ENCODE results near the gene DRGX.

The DRGX gene

DNA sequence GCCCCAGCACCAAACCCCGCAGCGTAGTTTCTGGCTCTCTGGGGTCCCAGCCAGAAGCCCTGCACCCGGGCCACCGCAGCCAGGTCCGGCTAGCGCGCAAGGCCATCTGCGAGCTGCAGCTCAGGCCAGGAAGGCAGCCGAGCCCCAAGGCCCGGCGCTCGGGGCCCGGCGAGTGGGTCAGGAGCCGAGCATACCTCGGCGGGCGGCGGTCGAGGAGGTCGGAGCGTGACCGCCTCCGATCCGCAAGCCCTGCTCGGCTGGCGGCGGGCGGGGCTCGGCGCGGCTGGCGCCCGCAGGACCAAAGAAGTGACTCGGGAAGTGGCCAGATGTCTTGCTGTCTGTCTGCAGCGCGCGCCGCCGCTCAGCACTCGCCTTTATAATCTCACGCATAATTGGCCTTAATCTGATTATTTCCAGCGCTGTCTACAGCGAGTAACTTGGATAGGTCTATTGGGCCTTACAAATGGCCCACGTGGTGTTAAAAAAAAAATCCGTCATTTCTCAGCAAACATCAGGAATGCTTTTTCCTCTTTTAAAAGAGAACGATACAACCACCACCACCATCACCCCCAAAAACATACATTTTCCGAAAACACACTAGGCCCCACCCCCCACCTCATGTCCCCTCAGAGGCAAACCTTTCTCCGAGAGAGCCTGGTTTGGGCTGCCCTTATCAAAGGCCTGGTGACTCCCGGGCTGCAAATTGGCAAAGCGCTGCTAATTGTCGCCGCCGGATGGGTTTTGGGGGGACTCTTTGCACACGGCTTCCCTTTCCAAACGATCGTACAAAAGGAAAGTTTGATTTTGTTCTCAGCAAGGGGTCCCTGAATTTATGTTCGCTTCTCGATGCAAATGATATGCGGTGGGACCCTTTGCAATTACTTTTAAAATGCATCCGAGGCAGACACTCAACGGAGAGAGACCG, at the start of gene DRGX:
Gene DRGX, minus strand, starts transcription at position 349 of the 925 bp plus-strand sequence. CDS start 649 bp downstream, outside the sequence.
- no peak for DNase-seq (ENCODE audit: low read depth in 3 of 3)

DNA sequence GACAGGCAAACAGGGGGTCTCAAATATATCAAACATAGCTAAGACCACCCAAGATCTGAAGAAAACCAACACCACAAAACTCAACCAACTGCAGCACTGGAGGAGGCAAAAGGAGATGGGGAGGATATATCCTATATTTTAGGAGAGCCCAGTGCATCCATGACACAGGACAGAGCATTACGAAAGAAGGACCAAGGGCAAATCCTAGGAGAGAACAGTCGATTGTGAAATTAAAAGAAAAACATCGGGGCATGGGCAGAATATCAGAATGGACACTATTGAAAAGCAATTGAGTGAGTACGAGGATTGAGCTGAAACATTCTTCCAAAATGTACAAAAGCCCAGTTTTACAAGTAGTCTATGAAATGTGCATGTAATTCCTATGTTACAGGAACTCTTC, 48.5 kb upstream of the DRGX start:
- DNase-seq (ENCODE audit: low read depth in 3 of 3), result no peak

DNA sequence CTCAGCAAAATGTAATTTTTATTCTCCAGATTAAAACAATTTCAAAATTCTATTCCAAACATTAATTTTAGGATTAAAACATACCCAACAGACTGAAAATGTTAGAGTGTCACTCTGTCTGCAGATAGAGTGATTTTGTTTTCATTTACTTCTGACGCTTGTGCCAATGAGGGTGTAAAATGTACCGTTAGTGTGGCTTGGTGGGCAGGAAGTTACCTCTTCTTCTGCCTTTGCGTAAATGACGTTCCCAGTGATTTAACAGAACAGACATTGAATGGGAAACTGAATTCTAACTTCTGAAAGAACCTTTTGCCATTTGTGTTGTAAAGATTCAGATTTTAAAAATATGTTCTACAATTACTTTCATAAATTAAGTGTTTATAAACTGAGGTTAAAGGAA, 47.0 kb upstream of the DRGX start:
- DNase-seq (ENCODE audit: low read depth in 3 of 3), result no peak

DNA sequence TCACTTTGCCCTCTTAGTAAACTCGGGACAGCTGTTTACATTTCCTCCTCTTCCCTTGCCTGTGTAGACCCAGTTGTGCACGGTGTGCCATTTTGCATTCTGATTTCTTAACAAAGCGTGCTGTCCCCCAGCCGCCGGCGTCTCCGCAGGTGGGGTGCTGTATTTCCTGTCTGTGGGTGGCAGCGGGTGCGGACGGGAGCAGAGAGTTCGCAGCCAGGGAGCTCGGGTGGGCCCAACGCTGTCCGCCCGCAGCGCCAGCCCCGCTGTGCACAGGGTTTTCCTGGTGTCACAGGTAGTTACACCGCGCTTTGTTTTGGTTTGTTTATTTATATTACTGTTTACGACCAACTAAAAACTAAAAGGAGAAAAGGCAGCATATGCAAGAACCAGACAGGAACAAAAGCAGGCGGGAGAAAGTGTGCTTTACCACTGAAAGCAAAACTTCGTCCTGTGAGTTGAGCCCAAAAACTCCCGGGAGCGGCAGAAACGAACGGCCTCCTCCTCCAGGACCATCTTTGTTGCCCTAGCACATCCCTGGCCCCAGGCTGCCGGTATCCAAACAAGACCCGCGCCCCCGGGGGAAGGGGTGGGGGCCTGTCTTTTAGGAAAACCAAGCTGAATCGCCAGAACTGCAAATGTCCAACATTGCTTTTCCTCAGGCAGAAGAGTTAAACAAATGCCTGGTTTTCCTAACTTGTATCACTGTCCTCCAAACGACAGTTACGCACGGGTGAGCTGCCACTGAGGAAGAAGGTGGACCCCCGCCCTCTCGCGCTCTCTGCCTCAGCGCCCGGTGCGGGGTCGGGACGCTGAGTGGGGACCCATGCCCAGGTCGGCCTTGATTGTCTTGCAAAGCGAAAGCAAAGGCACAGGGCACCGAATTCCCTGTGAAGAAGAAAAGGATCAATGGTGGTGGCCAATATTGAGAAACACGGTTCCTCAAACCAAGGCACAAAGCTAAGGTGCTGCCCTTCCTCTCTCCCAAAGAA, 45.9 kb upstream of the DRGX start:
- no peak for DNase-seq (ENCODE audit: low read depth in 3 of 3)

DNA sequence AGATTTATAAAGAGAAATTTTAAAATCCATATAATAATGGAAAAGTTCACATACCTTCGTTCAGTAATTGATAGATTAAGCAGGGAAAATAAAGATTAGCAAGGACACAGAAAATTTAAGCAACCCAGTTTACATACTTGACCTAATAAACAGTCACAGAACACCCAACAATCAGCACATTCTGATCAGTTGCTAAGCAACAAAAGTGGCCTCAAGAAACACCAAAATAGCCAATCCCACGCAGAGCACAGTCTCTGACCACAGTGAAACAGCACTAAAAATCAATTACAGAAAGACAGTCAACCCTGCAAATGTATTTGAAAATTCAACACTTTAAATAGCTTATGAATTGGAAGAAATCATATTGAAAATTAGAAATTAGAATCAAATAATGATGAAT, 39.3 kb upstream of the DRGX start:
- no peak for DNase-seq (ENCODE audit: low read depth in 3 of 3)

DNA sequence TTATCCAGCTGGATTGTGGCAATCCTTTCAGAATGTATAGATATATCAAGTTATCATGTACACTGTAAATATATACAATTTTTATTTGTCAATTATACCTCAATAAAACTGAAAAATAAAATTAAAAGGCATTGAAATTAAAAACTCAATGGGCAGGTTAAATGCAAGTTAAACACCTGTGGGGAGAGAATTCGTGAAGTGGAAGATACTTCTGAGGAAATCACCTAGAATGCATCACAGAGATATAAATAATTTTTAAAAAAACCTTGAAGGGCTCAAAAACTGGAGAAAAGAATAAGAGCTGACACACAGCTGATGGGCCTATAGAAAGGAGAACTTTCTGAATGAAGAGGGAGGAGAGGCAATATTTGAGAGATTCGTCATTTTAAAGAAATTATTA, 37.2 kb upstream of the DRGX start:
- DNase-seq (ENCODE audit: low read depth in 3 of 3), result no peak

DNA sequence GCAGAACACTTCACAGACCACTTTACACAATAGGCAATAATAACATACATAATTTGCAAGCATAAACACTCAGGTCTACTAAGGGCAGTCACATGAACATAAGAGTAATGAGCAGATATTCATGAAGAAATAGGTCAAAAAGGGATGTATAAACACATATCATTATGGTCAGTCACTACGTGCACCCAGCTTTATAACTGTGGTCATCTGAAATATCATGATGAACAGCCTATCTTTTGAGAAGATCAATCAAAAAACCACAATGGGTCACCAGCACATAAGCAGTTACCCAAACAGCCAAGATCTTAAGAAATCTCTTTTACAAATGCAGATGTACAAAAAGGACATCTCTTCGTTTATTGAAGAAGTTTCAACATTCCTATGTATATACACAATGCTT, 35.5 kb upstream of the DRGX start:
- DNase-seq (ENCODE audit: low read depth in 3 of 3), result no peak

DNA sequence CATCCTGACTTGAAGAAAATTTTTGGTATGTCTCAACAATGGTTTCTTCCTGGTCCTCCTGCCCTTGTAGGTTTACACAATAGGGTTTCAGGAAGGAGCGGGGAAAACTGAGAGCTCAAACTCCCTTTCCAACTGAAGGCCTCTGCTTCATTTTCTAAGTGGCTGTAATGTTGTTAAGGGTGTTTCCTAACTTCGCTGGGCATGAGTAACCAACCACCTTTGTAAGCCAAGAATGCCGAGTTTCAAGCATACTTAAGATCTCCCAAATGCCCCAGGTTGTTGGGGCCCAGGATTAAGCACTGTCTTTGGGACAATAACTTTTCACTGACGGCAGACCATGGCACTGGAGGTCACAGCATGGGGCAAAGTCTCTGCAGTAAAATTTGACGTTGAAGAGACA, 33.6 kb upstream of the DRGX start:
- no peak for DNase-seq (ENCODE audit: low read depth in 3 of 3)

DNA sequence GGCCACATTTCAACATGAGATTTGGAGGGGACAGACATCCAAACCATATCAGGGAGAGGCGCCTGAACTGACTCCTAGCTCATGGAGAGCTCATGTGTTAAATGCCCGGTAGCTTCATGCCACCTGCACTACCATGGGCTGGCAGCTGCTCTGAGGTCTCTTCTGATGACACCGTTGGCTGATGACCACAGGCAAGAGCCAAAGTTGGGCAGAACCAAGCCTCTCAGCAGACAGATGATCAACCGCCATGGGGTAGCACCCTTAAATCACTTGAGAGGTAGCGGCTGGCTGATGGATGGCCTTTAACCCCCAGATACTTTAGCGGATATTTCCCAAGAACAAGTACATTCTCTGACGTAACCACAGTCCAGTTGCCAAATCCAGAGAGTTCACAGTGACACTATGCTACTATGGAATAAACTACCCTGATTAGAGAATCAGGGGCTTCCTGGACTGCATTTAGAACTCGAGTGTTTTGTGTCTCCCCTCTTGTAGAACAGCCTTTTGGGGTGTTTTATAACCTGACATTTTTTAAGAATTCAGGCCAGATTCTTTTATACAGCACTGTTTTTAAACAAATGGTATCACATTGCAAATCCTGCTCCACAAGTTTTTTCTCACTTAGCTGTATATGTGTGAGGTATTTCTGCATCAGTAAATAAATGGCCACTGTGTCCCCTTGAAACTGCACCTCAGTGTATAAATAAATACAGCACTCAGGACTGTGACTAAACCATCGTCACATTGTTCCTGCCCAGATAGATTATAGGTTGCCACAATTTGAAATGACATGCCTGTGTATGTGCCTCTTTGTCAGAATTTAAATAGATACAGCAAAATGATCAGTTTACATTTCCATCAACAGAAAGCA, 30.8 kb upstream of the DRGX start:
- no peak for DNase-seq (ENCODE audit: low read depth in 3 of 3)

DNA sequence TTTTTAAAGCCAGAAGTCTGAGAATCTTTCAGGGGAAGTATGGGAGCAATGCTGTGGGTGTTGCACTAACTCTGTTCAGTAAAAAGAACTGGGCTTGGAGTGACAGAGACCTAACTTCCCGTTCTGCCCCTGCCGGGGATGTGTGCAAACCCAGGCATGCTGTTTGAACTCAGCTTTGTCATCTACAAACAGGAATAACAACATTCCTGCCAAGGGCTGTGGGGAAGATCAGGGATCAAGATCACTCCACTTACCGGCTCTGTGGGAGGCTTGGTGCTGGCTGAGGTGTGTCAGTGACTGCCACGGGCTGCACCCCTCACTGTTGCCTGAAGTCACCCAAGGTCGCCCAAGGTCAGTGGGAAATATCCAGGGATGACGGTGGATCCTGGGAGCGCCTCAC, 23.1 kb upstream of the DRGX start:
- DNase-seq (ENCODE audit: low read depth in 3 of 3), result no peak

DNA sequence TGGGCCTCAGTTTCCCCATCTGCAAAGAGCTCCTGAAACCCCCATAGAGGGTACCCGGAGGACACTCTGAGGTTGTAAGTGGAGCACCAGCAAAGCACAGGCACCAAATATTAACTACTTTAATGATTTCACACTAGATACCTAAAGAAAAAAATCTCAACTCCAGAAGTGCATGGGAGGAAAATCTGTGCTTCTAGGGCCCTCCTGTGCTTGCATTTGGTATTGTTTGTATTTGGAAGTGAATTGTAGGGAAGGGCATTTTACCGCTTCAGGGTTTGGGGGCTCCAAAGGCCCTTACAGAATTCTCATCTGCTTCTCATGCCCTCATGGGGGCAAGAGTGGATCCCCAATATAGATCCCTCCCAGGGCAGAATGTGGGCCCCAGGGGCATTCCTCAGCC, 22.4 kb upstream of the DRGX start:
- DNase-seq (ENCODE audit: low read depth in 3 of 3), result no peak

DNA sequence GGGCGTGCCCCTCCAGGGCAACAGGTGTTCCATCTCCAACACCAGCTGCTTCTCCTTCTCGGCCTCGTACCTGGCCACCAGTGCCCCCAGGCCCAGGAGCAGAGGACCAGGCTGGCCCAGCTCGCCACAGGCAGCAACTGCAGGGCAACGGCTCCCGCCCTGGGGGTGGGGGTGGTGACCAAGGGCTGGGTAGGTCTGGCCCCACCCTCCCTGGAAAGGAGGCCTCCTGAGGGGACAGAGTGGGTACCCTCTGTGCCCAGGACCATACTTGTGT, 22.1 kb upstream of the DRGX start:
- DNase-seq (ENCODE audit: low read depth in 3 of 3), result no peak

DNA sequence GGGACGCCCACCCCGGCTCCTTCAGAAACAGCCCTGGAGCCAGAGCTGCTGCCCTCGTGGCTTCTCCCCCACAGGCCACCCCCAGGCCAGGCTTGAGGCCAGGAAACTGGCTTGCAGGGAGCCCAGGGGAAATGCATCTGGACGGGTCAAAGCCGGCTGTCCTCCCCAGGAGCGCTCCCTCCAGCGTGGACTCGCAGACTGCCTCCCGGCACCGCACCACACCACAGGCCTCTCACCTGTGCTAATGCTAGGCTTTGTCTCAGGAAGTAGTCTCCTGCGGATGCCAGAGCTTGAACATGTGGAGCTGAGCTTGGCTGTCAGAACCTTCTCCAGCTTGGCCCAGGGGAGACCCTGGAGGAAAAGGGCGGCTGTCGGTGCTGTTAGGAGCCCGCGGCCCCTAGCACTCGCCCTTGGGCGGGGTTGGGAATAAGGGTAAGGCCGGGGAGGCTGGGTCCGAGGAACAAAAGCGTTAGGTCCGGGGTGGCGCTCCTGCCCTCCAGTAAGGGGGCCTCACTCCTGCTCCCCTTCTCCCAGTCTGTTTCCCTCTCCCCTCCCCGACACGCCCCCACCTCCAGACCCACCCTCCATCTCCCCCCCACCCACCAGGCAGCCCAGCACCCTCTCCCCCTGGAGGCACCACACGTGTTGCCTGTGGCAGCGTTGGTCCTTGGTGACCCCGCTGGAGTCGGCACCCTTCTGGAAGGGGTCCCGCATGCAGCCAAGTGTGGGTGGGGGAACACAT, 21.6 kb upstream of the DRGX start:
- DNase-seq (ENCODE audit: low read depth in 3 of 3), result no peak

DNA sequence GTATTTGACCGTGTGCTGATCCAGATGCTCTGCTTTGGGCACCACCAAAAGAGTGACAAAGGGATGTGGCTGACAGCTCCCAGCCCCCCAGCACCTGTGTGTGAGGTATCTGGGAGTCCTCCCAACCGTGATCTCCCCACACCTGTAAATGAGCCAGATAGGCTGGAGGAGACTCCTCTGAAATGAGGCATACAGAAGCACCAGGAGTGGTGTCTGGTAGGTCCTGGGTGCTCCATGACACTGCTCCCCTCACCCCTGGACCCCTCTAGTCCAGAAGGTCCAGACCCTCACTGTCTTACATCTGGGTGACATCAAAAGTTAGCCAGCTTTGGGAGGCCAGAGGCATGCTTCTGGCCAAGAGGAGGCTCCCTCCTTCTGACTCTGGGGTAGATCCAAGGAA, 20.0 kb upstream of the DRGX start:
- no peak for DNase-seq (ENCODE audit: low read depth in 3 of 3)

DNA sequence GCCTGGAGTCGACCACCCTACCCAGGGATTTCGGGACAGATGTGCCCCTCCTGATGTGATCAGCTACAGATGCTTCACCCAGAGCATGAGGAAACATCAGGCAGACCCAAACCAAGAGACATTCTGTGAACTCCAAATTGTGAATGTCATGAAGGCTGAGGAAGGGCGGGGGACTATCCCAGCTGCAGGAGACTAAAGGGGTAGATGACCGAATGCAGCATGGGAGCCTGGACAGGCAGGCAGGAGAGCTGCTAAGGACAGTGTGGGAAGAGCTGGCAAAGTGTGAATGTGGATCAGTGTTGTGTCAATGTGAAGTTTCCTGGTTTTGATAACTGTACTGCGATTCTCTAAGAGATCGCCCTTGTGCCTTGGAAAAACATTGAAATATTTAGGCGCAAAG, 19.2 kb upstream of the DRGX start:
- no peak for DNase-seq (ENCODE audit: low read depth in 3 of 3)

DNA sequence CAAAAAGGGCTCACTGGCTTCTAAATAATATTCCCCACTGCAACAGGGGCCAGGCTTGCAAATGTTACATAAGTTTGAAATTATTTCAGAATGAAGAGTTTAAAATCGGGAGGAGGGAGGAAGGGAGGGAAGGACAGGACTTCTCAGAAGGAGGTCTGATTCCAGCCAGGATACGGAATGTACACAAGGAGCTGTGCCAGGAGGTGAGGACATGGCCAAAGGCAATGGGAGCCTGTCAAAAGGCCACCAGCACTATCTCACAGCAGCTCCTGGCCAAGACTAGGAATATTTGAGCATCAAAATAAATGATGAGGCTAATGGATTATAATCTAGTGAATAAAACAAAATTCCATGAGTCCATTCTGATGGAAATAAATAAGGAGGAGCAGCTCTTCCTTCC, 18.6 kb upstream of the DRGX start:
- DNase-seq (ENCODE audit: low read depth in 3 of 3), result no peak

DNA sequence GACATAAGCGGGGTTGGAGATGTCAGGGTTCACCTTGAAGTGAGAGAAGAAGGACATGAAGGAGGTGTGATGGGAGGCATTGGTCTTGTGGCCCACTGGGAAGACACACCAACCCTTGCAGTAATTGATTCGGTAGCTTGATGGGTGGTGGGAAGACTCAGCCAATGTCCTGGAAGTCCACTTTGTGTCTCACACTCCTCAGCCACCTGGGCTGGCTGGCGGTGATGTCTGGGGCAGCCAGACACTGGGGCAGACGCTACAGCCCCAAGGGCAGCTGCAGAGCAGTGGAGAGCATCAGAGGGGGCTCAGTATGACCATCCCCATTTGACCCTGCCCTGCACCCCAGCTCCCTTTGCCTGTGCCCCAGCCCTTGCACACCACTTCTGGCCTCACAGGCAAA, 16.7 kb upstream of the DRGX start:
- DNase-seq (ENCODE audit: low read depth in 3 of 3), result no peak

DNA sequence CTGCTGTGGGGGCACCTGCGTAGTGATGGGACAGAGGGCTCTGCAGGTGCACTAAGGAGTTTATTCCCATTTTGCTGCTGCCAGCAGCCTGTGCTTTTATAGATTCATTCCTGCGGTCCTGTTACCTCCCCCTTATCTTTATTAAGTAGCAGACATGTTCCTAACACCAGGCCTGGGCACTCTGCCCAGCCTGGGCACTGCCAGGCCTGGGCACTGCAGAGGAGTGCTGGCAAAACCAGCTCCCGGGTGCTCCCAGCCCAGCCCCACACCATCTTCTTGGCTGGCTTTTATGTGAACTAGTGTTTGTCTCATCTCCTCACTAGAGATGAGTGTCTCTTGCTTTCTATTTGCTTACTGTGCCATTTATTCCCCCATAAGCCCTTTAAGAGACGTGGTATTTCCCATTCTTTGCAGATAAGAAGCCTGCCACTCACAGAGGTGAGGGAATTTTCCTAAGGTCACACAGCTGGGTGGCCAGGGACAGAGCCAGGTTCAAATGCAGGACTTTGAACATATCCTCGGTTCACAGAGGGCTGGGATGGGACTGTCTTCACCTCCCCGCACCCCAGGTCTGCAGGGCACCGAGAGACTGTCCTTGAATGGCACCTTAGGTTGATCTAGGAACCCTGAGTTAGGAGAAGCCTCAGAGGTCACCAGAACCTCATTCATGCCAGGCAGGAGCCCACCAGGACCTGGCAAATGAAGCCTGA, 14.6 kb upstream of the DRGX start:
- no peak for DNase-seq (ENCODE audit: low read depth in 3 of 3)

DNA sequence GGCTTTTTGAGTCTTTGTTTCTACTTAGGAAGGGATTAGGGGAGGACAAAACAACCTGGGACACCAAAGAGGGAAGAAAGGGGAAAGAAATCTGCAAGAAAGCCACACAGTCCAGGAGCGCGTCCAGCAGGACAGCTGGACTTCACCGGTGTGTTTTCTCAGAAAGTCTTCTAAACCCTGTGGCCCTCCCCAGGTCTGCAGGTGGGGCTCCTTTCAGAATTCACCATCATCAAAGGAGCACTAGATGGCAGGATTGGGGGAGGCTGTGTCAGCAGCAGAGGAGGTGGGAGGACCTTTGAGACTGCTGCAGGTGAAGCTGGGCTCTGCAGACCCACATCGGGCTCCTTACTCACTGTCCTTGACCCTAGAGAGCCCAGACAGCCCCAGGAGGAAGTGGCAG, 13.9 kb upstream of the DRGX start:
- no peak for DNase-seq (ENCODE audit: low read depth in 3 of 3)

DNA sequence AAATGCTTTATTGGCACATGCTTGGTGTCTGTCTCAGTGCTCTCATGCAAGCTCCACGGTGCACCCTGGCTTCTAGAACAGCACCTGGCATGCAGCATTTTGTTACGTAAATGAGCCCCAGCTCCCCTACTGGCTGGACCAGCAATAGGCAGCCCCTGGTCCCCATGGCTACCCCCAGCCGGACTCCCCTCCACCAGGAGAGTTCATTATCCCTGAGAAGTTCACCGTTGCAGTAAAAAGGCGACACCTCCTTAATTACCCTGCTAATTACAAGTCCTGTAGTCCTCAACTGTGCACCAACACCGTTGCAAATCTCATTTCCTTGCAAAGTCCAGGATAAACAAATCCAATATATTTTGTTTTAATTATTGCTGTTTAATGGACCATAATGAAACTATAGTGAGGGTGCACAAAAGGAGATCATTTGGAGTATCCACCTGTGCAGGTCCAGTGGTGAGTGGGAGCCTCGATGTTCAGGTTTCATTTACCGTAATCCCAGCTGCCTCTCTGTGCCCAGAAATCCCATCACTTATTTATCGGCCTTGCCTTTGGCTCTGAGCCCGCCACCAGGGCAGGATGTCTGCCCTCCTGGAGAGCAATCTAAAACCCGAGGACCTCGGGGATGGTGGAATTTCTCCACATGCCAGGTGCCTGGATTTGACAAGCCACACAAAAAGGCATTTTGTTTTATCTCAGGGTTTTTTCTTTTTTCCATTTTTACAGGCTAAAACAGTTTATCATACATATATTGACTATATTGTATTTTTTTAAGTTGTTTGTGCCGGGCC, 12.8 kb upstream of the DRGX start:
- no peak for DNase-seq (ENCODE audit: low read depth in 3 of 3)
